HL-60/S4 treated with phorbol 12-myristate 13-acetate at 8.2 ng/mL for 4 days and 3 days (cell line): Measurements from ENCODE around the gene BCR.

Experiments
- in situ Hi-C: fragments of 300-500 bp; cut with MboI; formaldehyde crosslinking; loops from 2 replicates; pipeline ENCODE4 v1.15.0; 2022; ENCODE audit warnings: low sequenced_read_pairs

BCR gene

DNA sequence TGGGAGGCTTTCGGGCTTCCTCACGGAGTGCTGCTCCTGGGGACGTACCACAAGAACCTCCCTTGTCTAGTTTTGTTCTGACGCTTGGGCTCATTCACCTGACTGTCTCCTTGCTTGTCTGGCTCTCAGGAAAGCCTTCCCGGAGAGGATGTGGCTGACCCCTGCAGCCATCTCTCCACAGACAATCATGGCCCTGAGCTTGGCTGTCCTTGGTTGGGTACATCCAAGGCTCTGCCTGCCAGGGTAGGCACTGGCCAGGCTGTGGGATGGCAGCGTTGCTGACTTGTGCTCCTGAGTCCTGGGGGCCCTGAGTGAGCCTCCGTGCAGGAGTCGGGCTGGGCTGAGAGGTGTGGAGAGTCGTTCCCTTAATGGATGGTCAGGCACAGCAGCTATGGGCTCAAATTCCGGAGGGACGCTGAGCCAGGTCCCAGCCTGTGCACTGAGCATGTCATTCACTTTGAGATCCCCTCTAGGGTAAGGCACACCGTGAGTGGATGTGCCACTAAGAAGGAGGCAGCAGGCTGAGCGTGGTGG, 32.8 kb downstream of the BCR start:
- in situ Hi-C loops = no loop called here

DNA sequence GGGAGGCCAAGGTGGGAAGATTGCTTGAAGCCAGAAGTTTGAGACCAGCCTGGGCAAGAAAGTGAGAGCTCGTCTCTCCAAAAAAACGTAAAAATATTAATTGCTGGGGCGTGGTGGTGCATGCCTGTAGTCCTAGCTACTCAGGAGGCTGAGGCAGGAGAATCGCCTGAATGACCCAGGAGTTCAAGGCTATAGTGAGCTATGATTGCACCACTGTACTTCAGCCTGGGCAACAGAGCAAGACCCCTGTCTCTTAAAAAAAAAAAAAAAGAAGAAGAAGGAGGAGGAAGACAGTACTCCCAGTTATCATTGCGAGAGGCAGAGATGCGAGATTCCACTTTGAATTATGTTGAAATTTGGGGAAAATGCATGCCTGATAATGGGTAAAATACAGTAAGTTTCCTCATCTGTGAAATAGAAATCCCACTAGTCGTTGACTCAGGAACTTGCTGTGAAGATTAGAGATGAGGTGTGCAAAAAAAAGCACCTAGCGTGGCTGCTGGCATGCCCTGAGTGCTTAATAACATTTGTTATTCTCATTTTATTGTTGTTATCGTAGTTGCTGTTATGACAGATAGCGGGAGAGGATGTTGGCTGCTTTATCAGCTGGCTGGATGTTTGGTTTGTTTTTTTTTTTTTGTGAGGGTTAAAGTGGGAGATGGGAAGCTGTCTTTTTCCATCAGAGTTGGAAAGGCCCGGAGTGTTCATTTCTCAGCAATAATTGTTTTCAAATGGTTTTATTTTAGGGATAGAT, 33.4 kb downstream of the BCR start:
- in situ Hi-C loops = no loop called here

DNA sequence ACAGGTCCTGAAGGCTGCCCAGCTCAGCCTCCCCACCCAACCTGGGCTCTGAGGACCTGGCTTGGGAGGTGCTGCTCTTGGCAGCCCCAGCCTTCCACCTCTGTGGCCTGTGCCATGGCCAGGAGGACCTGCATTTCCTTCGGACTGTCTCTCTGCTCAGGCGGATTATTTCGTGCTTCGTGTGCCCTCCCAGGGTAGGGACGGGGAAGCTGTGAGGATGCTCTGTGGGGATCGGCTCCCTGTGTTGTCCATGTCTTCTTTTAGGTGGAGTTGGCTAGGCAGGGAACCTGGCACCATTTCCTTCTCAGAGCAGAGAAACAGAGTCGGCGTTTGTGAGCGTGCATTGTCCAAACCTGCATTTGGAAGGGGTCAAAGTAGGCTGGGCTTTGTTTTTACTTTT, 34.1 kb downstream of the BCR start:
- in situ Hi-C loops = no loop called here

DNA sequence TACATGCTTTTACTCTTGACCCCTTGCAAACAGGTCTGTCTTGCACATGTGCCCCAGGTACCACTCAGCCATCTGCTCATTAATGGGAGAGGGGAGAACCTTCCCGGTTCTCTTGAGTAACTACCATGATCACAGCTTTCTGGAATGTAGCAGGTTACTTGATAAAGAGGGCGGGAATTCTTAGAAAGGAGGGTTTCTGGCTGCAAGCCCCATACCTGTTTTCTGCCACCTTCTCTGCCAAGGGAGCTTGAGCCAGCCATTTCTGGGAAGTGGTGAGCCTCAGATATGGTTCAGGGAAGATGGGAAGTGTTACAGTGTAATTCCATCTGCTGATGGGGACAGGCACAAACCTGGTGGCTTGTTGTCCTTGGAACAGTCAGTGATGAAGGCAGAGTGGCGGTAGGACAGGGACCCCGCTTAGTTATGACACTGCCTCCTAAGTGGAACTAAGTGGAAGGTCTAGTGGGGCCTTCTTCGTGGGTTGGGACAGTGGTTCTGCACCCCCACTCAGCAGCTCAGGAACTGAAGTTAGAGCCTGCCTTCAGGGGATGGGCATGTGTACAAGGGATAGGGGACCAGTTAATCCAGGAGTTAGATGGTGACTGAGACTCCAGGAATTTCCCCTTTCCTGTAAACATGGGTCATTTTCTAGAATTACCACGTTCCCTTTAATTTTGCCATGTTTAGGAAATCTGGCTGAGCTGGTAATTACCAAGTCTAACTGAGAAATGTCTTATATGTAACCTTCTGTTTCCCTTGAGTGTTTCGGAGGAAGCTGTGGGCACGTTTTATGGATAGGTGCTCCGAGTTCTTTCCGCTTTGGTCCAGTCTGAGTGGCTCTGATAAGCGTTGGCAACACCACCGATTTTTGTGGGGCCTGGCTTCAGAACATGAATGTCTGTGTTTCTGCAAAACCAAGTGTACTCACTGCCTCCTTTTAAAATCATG, 35.3 kb downstream of the BCR start:
- in situ Hi-C loops = no loop called here

DNA sequence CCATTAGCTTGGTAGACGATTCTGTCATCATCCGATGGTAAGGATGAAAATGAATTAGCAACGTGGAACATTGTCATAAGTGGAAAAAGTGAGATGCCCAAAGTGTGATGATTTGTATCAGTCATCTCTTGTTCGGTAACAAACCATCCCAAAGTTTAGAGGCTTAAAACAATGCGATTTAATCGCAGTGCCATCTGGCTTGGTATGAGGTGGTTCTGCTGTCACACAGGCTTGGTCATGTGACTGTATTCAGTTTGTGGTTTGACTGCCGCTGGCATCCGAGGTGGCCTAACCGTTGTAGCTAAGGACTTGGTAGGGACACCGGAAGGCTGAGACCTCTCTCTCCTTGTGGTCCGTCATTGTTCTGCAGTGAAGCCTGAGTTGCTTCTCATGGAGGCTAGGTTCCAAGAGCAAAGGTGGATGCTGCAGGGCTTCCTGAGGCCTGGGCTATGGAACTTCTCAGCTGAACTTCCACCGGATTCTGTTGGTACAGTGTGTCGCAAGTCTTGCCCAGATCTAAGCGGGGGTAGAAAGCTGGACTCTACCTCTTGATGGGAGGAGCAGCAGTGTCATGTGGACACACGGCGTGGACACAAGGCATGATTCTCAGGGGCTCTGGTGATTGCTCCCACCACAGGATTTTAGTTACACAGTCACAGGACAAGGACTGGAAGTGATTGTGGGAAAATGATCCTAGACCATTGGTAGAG, 36.3 kb downstream of the BCR start:
- in situ Hi-C loops = no loop called here

DNA sequence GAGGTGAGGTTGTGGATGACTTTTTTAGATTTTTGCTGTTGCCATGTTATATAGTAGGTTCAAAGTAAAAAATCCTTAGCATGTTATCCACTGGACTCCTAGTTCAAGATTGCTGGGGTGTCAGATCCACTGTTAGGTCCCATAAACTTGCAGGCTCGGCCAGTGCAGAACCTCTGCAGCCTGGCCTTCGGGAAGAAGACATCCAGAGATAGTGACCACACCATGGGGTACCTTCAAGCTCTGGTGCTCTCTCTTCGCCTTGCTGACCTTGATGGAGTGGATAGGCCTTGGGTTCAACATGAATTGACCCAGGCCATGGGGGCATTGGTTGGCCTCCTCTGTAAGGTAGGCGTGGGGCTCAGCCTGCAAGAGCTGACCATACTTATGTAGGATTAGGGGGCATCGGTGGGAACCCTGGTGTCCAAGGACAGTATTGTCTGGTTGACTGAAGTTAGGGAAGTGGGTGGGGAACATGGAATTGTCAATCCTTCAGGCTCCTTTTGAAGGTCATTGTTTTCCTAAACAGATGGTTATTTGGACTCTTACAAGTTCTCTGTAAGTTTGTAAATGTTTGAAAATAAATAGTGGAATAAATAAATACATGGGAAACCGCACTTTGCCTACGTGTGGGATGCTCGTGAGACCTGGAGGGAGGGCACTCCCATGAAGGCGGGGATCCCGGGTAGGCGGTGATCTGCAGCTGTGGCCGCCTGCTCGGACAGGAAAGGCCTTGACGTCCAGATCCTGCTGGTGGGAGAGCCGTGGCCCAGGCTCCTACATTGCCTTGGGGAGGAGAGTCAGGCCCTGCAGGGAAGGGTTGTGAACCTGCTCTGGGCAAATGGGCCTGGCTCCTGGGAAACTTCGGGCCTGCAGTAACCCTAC, 37.1 kb downstream of the BCR start:
- in situ Hi-C loops = no loop called here

DNA sequence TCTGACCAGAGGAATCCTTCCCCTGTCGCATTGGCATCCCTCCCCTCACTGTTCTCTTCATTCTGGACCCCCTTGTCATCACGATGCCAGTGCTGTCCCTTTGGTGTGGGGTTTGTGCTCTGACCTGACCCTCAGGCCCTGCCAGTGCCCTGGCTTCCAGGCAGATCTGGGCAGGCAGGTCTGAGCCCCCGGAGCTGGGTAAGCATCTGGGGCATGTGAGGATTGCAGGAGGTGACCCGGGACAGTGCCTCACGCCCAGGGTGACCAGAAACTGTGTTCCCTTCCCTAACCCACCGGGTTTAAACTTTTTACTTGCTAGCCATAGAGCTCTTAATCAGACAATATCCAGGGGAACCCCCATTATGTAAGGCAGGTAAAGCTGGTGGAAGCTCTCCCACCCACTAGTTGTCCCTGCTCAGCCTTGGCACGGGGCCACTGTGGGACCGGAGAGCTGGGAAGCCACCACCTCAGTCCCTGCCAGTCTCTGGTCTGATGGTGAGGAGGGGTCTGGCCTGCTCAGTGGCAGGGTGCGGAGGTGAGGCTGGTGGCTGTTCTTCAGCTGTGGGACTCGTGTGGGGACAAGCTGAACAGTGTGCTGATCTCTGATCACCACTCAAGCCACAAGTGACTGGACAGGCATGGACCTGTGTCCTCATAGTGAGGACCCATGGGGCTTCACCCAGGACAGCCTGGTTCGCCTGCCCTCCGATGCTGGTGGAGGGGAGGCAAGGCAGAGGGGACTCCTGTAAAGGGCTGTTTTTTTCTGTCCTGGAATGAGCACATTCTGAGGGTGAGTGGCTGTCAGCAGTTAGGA, 38.0 kb downstream of the BCR start:
- in situ Hi-C loops = no loop called here

DNA sequence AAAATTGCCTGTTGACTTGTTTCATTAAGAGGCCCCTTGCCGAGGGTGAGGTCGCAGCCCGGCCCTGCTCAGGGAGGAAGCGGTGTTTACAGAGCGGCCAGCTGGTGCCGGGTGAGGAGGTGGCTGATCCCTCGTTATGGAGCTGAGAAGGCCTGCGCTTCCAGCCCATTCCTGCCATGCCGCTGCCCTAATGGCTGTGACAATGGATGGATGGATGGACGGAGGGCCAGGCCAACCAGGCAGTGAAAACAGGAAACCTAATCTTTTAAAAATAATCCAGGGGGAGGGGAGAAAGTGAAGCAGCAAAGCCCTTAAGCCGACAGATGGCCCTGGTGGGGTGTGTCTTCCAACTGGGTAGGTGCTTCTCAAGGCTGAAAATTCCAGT, 38.5 kb downstream of the BCR start:
- in situ Hi-C loops = no loop called here

DNA sequence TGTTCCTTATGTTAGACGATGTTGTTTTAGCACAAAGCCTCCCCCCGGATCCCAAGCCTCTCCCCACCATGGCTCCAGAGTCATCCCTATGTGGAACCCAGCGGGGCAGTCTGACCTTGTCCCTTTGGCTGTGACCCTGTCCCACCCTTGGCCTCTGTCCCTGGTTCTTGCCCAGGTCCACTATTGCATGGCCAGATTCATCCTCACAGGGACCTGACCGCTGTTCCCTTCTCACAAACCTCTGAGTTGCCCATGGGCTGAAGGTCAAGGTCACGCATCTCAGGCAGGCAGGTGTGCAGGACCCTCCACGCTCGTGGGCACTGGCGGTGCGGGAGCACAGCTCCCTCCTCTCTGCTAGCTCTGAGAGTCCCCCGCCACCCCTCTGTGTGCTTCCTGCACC, 39.0 kb downstream of the BCR start:
- in situ Hi-C loops = no loop called here

DNA sequence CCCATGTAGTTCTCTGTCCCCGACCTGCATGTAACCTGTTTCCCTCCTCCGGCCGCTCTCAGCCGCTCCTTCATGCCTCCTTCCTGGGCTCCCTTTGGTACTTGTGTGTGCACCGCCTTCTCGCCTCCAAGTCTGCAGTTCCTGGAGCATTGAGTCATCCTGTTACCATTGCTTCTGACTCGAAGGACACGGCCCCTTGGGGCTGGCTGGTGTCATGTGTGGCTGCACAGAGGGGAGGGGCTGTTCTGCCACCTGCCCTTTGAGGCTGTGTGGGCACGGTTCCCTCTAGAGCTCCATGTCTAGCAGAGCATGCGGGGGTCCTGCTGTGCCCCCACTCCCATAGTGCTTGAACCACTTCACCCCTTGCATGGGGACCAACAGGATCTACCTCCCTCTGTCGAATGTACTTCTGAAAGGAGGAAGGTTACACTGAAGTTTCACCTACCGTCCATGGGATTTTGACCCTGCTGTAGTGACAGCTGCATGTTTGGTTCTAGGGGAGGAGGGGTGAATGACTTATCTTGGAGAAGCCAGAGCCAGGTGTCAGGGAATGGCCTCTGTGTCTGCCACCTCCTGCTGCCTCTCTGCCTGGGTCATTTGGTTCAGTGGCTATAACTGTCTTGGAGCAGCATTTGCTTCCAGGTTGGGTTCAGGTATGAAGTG, 39.6 kb downstream of the BCR start:
- in situ Hi-C loops = no loop called here

DNA sequence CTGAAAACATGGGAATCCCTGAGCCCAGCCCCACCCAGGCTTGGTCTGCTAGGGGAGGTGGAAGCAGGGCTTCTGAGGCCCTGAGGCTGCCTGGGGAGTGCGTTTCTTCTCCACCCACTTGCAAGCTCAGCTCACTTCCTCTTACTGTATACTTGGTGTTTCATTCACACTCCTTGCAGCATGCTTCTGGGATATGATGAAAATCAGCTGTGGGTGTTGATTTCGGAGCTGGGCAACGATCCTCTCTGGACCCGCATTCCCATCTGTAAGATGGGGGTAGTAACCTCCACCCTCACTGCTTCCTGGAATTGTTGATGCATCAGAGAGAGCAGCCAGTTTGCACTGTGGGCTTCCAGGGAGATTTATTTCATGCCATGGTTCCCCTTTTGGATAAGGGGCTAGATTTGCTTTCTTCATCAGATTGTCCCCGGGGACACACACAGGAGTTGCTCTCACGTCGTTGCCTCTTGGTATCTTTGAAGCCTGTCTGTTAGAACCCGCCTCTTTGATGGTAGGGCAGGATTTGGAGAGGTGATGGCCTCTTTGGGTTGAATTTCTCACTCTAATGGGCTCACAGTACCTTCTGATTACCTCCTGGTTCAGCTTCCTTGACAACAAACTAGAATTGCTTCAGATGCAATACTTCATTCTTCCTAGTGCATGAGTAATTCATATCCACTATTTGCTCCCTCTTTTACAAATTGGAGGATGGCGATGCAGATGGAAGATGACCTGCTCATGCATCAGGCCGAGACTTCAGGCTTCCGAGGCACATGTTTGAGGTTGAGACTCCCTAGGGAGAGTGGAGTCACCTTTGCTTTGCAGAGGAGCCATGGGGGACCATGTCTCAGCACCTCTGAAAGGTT, 40.4 kb downstream of the BCR start:
- in situ Hi-C loops = no loop called here

DNA sequence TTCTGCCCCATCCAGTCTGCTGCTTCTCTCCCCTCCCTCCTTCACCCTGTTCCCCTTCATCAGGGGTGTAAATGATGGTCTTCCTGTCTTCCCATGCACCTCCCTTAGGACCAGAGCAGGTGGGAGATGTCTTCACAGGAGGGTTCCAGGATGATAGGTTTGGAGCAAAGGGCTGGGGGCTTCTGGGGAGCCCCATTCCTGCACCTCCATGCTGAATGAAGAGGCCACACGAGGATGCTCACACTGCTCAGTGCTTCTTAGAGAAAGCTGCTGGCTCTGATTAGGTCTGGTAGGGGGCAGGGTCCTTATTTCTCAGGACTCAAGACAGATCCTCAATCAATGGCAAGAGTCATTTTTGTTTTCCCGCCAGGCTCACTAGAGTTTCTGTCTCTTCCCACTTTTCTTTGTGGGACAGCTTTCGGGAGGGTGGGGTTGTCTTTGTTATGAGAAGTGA, 41.1 kb downstream of the BCR start:
- in situ Hi-C loops = no loop called here

DNA sequence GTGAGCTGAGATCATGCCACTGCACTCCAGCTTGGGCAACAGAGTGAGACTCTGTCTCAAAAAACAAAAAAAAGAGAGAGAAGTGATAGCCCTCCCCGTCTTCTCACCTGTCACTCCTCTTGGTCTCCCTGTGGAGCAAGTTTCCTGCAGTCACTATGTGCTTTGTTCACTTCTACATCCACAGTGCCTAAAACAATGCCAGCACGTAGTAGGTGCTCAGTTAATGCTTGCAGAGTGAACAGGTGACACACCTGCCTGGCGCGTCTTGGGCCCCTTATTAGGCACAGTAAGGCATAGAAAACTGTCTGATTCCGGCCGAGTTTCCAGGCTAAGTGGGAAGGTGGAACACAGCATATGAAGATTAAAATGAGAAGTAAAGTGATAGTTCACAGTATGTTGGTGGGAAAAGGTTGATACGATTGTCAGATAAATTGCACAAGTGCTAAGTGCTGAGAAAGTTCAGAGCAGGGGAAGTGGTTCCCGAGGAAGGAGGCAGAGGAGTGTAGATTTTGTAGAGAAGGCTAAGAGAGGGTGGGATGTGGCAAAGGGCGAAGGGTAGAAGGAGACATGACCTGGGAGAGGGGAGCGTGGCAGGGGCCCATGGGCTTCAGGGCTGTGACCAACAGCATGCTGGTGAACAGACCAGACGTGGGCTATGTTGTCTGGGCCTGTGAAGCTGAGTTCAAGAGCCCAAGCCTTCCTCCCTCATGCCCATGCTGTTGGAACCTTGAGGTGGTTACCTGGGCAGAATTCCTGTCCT, 41.9 kb downstream of the BCR start:
- in situ Hi-C loops = no loop called here

DNA sequence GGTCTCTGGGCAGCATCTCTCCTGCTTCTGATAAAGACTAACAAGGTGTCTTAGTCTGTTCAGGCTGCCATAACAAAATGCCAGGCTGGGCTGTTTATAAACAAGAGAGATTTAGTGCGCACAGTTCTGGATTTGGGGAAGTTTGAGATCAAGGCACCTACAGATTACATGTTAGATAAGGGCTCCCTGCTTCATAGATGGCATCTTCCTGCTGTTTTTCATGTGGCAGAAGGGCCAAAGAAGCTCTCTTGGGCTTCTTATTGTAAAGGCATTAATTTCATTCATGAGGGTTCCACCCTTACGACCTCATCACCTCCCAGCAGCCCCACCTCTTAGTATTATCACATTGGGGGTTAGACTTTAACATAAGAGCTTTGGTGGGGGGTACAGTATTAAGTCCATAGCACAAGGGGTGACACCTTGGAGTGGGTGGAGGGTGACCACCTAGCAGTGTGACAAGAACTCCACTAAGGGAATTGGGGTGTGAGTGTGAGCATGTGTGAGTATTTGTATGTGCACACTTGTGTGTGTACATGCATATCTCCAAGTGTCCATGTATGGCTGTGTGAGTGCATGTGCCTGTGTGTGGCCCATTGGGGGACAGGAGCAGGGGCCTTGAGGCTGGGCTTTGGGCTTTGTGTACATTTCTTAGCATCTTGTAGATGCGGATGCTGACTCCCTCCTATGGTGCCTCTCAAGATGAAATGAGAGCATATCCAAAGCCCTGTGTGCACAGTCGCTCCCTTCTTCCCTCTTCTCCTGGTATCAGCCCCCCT, 42.7 kb downstream of the BCR start:
- in situ Hi-C loops = no loop called here

DNA sequence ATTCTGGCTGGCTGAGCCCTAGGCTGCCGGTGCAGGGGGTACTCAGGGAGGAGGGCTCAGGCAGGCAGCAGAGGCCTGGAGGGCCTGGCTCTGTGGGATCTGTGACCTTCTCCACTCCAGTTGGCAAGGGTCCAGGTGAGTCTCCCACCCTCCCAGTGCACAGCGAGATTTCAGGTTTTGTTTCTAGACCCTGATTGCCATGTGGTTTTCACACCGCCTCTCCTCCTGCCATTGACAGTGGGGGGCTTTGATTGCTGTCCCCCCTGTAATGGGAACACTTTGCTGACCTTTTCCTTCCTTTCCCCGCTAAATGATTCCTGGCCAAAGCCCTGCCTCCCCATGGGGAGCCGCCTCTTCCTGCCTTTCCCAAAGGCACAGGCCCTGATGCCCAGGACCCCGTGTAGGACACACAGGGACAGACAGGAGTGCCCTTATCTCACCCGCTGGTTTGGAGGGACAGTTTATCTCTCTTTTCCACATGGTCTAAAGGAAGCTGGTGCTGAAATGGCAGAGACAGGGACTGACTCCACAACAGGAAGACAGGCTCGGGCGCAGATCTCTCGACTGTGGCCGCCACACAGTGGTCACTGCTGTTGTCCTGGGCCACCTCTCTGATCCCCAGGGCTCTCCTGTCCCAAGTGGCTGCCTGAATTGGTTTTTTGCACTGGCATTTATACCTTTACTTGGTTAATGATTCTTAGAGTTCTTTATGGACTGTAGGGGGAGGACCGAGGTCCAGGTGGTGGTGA, 43.4 kb downstream of the BCR start:
- in situ Hi-C loops = no loop called here

DNA sequence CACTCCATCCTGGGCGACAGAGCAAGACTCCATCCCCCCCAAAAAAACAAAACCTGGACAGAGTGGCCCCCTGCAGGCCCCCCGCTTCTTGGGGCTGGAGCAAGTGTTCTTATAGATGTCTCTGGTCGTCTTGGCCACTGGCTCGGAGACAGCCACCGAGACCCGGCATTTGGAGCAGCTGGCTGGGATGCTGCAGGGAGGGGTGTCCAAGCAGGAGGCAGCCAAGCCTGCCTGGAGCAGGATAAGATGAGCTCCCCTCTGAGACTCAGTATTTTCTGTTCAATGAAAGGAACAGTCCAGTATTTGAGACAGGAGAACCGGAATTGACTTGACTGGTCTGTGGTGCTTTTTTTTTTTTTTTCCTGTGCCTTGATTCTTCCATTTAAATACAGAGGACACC, 44.5 kb downstream of the BCR start:
- in situ Hi-C loops = no loop called here
